Stromal cell of bone marrow (primary cell): ENCODE data around the gene IMMP1L.

Experiments
- DNase-seq: peaks from one replicate; pipeline ENCODE4 v3.0.0-alpha.2; 2012; ENCODE audit warnings: low read depth

IMMP1L gene

GRCh38 chr11:31387379-31387778 is 122.0 kb downstream of the IMMP1L start:
- no peak for DNase-seq

GRCh38 chr11:31383116-31383515 is 126.3 kb downstream of the IMMP1L start:
- no peak for DNase-seq
